ENCODE results near the gene CNNM4. TPM values are rescaled to one million over a fixed set of nuclear protein-coding genes. Genes with fewer than 3 reads are reported as not detected.

Gene CNNM4
- total and polyA plus RNA-seq, 5 donors, result 10.4 to 24.9 (median 19.3) TPM

DNA sequence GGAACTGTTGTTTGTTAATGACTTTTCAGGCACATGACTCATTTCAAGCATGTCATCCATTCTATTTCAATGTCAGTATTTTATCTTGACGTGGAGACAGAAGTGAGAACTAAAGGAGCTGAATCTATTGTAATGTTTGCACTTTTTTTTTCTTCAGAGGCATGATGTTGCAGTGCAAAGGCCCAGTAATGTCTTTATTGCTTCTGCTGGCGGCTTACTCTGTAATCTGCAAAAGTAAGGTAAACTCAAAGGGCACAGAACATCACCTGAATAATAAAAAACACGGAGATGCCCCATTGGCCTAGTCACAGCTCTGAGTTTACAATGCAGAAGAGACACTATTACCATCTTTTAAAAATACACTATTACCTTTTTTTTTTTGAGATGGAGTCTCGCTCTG lies 53.0 kb downstream of the CNNM4 start:
- DNase-seq (no peak), ATAC-seq (no peak)
- H3K4me3 ChIP-seq (ENCODE audit: low read length), result no peak overlapping the region
- intact Hi-C loops (cut with DNase I), result no loop called here
- WGBS, result 90% methylated on average over 4 of the region's 4 CpGs
- no peaks in the 10 kb centered on the region for H3K9me3 ChIP-seq (ENCODE audit: control insufficient read depth, low read length)
- no peak overlapping the region for H3K27ac ChIP-seq (ENCODE audit: low read length)
- H3K27me3 ChIP-seq (ENCODE audit: control insufficient read depth, insufficient read depth), result no peaks in the 10 kb centered on the region
- peaks cover 21% of the 10 kb centered on the region for H3K4me1 ChIP-seq (ENCODE audit: control insufficient read depth, insufficient read depth, low read length)

- intact Hi-C loops (cut with DNase I), result no loop called here
- DNase-seq (peak in 2 of 3 donors; percentile 57 to 65), ATAC-seq (no peak)
- H3K9me3 ChIP-seq (ENCODE audit: control insufficient read depth, low read length), result no peaks in the 10 kb centered on the region
- peaks cover 29% of the 10 kb centered on the region for H3K4me1 ChIP-seq (ENCODE audit: control insufficient read depth, insufficient read depth, low read length)
- WGBS, result 2% methylated on average over 60 of the region's 60 CpGs
- peak overlapping the region; percentile 85 for H3K27ac ChIP-seq (ENCODE audit: low read length)
- H3K27me3 ChIP-seq (ENCODE audit: control insufficient read depth, insufficient read depth), result no peaks in the 10 kb centered on the region
- peak overlapping the region; percentile 92 for H3K4me3 ChIP-seq (ENCODE audit: low read length)
Measured at GRCh38 chr2:96815326-96816126, 54.8 kb downstream of the CNNM4 start.

DNA sequence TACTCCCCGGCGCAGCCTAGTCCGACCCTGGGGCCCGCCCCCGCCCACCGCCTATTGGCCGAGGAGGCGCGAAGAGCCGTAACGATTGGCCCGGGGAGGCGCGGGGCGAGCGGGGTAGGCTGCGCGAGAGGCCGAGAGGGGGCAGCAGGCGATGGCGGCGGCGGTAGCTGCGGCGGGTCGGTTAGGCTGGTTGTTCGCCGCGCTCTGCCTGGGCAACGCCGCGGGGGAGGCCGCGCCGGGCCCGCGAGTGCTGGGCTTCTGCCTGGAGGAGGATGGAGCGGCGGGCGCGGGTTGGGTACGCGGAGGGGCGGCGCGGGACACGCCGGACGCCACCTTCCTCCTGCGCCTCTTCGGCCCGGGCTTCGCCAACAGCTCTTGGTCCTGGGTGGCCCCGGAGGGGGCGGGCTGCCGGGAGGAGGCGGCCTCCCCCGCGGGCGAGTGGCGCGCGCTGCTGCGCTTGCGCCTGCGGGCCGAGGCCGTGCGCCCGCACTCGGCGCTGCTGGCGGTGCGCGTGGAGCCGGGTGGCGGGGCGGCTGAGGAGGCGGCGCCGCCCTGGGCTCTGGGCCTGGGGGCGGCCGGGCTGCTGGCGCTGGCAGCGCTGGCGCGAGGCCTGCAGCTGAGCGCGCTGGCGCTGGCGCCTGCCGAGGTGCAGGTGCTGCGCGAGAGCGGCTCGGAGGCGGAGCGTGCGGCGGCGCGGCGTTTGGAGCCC lies 55.6 kb downstream of the CNNM4 start, which contains the start of gene CNNM3:
CNNM3 (plus strand) TSS at position 142 of the 709 bp plus-strand sequence; CDS start at position 152, 10 bp downstream.
- intact Hi-C loops (cut with DNase I), result no loop called here
- WGBS, result under 1% methylated on average over 103 of the region's 103 CpGs
- peaks cover 25% of the 10 kb centered on the region for H3K4me1 ChIP-seq (ENCODE audit: control insufficient read depth, insufficient read depth, low read length)
- H3K27me3 ChIP-seq (ENCODE audit: control insufficient read depth, insufficient read depth), result no peaks in the 10 kb centered on the region
- DNase-seq, result peak; percentile 97 to 99 (median 99)
- peak; percentile 98 for ATAC-seq
- H3K27ac ChIP-seq (ENCODE audit: low read length), result peak within 1 kb of the TSS; percentile 96
- H3K9me3 ChIP-seq (ENCODE audit: control insufficient read depth, low read length), result no peaks in the 10 kb centered on the region
- H3K4me3 ChIP-seq (ENCODE audit: low read length), result peak within 1 kb of the TSS; percentile 92

- WGBS, result 3% methylated on average over 89 of the region's 89 CpGs
- intact Hi-C loops (cut with DNase I), result no loop called here
- no peaks in the 10 kb centered on the region for H3K27me3 ChIP-seq (ENCODE audit: control insufficient read depth, insufficient read depth)
- peak overlapping the region; percentile 96 for H3K27ac ChIP-seq (ENCODE audit: low read length)
- H3K4me1 ChIP-seq (ENCODE audit: control insufficient read depth, insufficient read depth, low read length), result peaks cover 24% of the 10 kb centered on the region
- DNase-seq (peak in 2 of 3 donors; percentile 37 to 70), ATAC-seq (peak; percentile 10 to 36)
- H3K9me3 ChIP-seq (ENCODE audit: control insufficient read depth, low read length), result no peaks in the 10 kb centered on the region
- peak overlapping the region; percentile 92 for H3K4me3 ChIP-seq (ENCODE audit: low read length)
Measured at GRCh38 chr2:96816836-96817702, 56.4 kb downstream of the CNNM4 start.

DNA sequence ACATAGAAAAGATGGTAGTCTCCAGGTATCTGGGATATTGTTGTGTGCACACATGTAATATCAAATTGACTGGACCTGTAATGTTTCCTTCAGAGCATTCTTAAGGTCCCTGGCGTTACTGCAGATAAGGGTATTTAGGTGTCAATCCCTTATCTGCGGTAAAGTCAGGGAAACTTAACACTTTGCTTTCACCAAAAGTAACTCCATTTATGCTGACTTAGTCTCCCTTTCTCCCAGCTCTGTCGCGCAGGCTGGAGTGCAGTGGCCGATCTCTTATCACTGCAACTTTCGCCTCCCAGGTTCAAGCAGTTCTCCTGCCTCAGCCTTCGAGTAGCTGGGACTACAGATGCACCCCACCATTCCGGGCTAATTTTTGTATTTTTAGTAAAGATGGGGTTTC lies 57.2 kb downstream of the CNNM4 start:
- ATAC-seq (no peak), DNase-seq (peak in 2 of 3 donors; percentile 22 to 26)
- Histone ChIP-seq H3K9me3 (ENCODE audit: control insufficient read depth, low read length) (no peaks in the 10 kb centered on the region), H3K4me3 (ENCODE audit: low read length) (peak overlapping the region; percentile 92), H3K4me1 (ENCODE audit: control insufficient read depth, insufficient read depth, low read length) (peaks cover 20% of the 10 kb centered on the region), H3K27ac (ENCODE audit: low read length) (no peak overlapping the region), H3K27me3 (ENCODE audit: control insufficient read depth, insufficient read depth) (no peaks in the 10 kb centered on the region)
- intact Hi-C loops (cut with DNase I), result no loop called here
- 75% methylated on average over 8 of the region's 8 CpGs for WGBS

DNA sequence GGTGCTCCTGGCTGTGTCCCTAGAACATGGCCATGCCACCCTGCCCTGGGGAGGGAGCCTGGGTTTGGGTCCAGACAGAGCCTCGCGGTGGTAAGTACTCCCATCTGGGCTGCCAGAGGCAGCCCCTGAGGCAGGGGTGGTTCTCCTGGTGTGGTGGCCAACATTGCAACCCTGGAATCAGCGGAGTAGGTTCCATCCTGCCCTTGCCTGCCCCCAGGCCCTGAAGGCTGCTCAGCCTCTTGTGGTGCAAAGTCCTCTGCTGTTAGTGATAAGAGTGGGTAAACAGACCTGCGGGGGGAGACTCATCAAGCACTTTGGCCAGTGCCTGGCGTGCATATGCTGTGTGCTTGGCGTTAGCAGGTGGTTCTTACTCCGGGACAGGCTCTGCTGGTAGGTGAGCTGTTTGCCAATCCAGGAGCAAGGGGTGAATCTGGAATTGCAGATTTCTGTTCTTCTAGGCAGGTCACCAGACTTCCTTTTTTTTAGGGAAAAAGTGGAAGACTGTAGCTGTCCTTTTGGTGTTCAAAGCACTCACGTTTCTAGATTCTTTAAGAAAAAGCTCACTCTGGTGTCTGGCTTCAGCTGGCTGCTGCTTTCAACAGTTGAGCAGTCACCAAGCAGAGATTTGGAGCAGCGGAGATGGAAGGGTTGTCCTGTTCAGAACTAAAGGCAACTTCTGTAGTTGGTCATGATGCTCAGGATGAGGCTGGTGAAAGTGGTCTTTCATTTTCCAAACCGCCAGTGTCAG lies 58.6 kb downstream of the CNNM4 start:
- Histone ChIP-seq H3K27ac (ENCODE audit: low read length) (no peak overlapping the region), H3K27me3 (ENCODE audit: control insufficient read depth, insufficient read depth) (no peaks in the 10 kb centered on the region), H3K4me3 (ENCODE audit: low read length) (no peak overlapping the region), H3K4me1 (ENCODE audit: control insufficient read depth, insufficient read depth, low read length) (peaks cover 20% of the 10 kb centered on the region), H3K9me3 (ENCODE audit: control insufficient read depth, low read length) (no peaks in the 10 kb centered on the region)
- 66% methylated on average over 10 of the region's 10 CpGs for WGBS
- no peak for ATAC-seq
- intact Hi-C loops (cut with DNase I), result no loop called here
- DNase-seq, result peak in 2 of 3 donors; percentile 56 to 58

- Histone ChIP-seq H3K4me1 (ENCODE audit: control insufficient read depth, insufficient read depth, low read length) (peaks cover 20% of the 10 kb centered on the region), H3K4me3 (ENCODE audit: low read length) (no peak overlapping the region), H3K27ac (ENCODE audit: low read length) (no peak overlapping the region), H3K27me3 (ENCODE audit: control insufficient read depth, insufficient read depth) (no peaks in the 10 kb centered on the region), H3K9me3 (ENCODE audit: control insufficient read depth, low read length) (no peaks in the 10 kb centered on the region)
- no peak for ATAC-seq
- intact Hi-C loops (cut with DNase I), result no loop called here
- 86% methylated on average over 12 of the region's 12 CpGs for WGBS
- peak in 2 of 3 donors; percentile 20 to 41 for DNase-seq
Measured at GRCh38 chr2:96819876-96820511, 59.3 kb downstream of the CNNM4 start.

- peaks cover 20% of the 10 kb centered on the region for H3K4me1 ChIP-seq (ENCODE audit: control insufficient read depth, insufficient read depth, low read length)
- no peak overlapping the region for H3K4me3 ChIP-seq (ENCODE audit: low read length)
- ATAC-seq (no peak), DNase-seq (peak in 1 of 3 donors; percentile 18)
- WGBS, result 68% methylated on average over 11 of the region's 11 CpGs
- H3K27ac ChIP-seq (ENCODE audit: low read length), result no peak overlapping the region
- intact Hi-C loops (cut with DNase I), result no loop called here
- no peaks in the 10 kb centered on the region for H3K9me3 ChIP-seq (ENCODE audit: control insufficient read depth, low read length)
- H3K27me3 ChIP-seq (ENCODE audit: control insufficient read depth, insufficient read depth), result no peaks in the 10 kb centered on the region
Measured at GRCh38 chr2:96821113-96821675, 60.5 kb downstream of the CNNM4 start.

DNA sequence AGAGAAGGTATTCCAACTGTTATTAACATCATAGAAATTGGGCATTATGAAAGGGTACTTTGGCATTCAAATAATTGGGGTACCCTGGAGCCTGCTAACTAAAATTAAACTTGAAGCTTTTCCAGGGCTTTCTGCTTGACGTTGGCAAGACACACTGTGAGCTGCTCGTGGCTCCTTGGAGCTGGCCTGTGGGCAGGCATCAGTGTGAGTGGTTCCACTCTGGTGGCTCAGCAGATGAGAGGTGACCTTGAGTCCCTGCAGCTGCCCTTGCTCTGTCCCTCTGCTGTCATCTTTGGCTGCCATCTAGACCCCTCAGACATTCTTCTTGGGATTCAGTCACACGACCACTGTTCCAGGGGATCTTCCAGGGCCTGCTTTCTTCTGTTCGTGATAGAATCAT lies 62.1 kb downstream of the CNNM4 start:
- 53% methylated on average over 4 of the region's 4 CpGs for WGBS
- ATAC-seq (no peak), DNase-seq (peak in 2 of 3 donors; percentile 12 to 34)
- no peak overlapping the region for H3K4me3 ChIP-seq (ENCODE audit: low read length)
- H3K27ac ChIP-seq (ENCODE audit: low read length), result no peak overlapping the region
- intact Hi-C loops (cut with DNase I), result no loop called here
- H3K9me3 ChIP-seq (ENCODE audit: control insufficient read depth, low read length), result no peaks in the 10 kb centered on the region
- peaks cover 15% of the 10 kb centered on the region for H3K4me1 ChIP-seq (ENCODE audit: control insufficient read depth, insufficient read depth, low read length)
- no peaks in the 10 kb centered on the region for H3K27me3 ChIP-seq (ENCODE audit: control insufficient read depth, insufficient read depth)
